HCT116 (cell line): ENCODE results near the gene BARD1. TPM values are rescaled to one million over a fixed set of nuclear protein-coding genes. Genes with fewer than 3 reads are reported as not detected.

ENCODE experiments used
- ATAC-seq: fragments of 200-7000 bp; cut with Tn5 transposase; 2 replicates; pipeline ENCODE4 v1.9.1; 2020; ENCODE audit warnings: mild to moderate bottlenecking, moderate library complexity
- BruUV-seq: library from RNA; stranded (reverse); fragments of 400-500 nt; replicated peaks from 2 replicates; lab custom pipeline; 2021; lab: Mats Ljungman, UMichigan
- CTCF ChIA-PET: fragments of 300-600 bp; sonication (Branson Sonifier 250); formaldehyde crosslinking; loops from one replicate; lab custom pipeline; 2021; ENCODE audit warnings: antibody characterized with exemption; lab: Charles Lee
- POLR2A ChIA-PET: fragments of 300-600, 350-600 bp; sonication (Branson Sonifier 250); formaldehyde crosslinking; loops from one replicate; lab custom pipeline; 2021; ENCODE audit warnings: antibody characterized with exemption; lab: Charles Lee
- RAD21 ChIA-PET, 2 experiments: fragments of 300-600 bp; sonication (Branson Sonifier 250); formaldehyde crosslinking; loops; one replicate each; lab custom pipeline; 2023; ENCODE audit warnings: low total read pairs in 2 of 2; ENCODE audit not compliant: uncharacterized antibody in 2 of 2, unreplicated experiment in 2 of 2, low non-redundant PET in 1 of 2; lab: Charles Lee
- DNase-seq: peaks from one replicate; pipeline ENCODE4 v3.0.0-alpha.2; 2010; ENCODE audit warnings: low read depth, low spot score
- H2AFZ ChIP-seq: fragments of 200-600 bp; shearing (Covaris generic), sonication (generic); 2 replicates; pipeline ENCODE4 v1.6.1; 2017; ENCODE audit warnings: low read depth, mixed run types, mixed read lengths, antibody characterized with exemption, low read length; ENCODE audit not compliant: poor library complexity, severe bottlenecking
- H3K27ac ChIP-seq: 2 replicates; pipeline ENCODE4 v1.5.1; 2012; ENCODE audit warnings: low read depth, low read length
- H3K27me3 ChIP-seq: fragments of 200-600 bp; sonication (generic); 2 replicates; pipeline ENCODE4 v1.6.1; 2016; ENCODE audit warnings: mixed run types, low read length, mixed read lengths; ENCODE audit not compliant: insufficient read depth
- H3K36me3 ChIP-seq, 2 experiments: fragments of 200-500 bp in 1 of 2; fragments of 200-600 bp in 1 of 2; sonication (Bioruptor generic) in 1 of 2; sonication (generic) in 1 of 2; 2 replicates each; pipeline versions ENCODE4 v1.5.1 to v1.6.1; 2014 to 2016; ENCODE audit warnings: low read length in 2 of 2, inconsistent platforms in 1 of 2, mixed read lengths in 1 of 2, mixed run types in 1 of 2; ENCODE audit not compliant: insufficient read depth in 2 of 2, control insufficient read depth in 1 of 2
- H3K4me1 ChIP-seq, 2 experiments: fragments of 200-600 bp in 1 of 2; sonication (generic) in 1 of 2; 2 replicates each; pipeline versions ENCODE4 v1.5.1 to v1.6.1; 2012 to 2017; ENCODE audit warnings: low read length in 2 of 2, inconsistent platforms in 1 of 2, mild to moderate bottlenecking in 1 of 2, mixed read lengths in 1 of 2, mixed run types in 1 of 2, moderate library complexity in 1 of 2; ENCODE audit not compliant: insufficient read depth in 2 of 2, control insufficient read depth in 1 of 2
- H3K4me2 ChIP-seq: fragments of 200-600 bp; sonication (generic); 2 replicates; pipeline ENCODE4 v1.6.1; 2017; ENCODE audit warnings: mixed run types, low read length, mixed read lengths
- H3K4me3 ChIP-seq, 2 experiments: fragments of 200-600 bp in 1 of 2; sonication (generic) in 1 of 2; replicated peaks in 1 of 2; 2 replicates each; pipeline ENCODE4 v1.5.1; 2011 to 2016; ENCODE audit warnings: low read length in 2 of 2, control low read depth in 1 of 2, low read depth in 1 of 2, mild to moderate bottlenecking in 1 of 2, mixed read lengths in 1 of 2, mixed run types in 1 of 2
- H3K79me2 ChIP-seq: fragments of 200-600 bp; sonication (generic); 2 replicates; pipeline ENCODE4 v1.6.1; 2017; ENCODE audit warnings: mild to moderate bottlenecking, mixed run types, low read length, moderate library complexity, mixed read lengths; ENCODE audit not compliant: insufficient read depth
- H3K9ac ChIP-seq: fragments of 200-600 bp; sonication (generic); 2 replicates; pipeline ENCODE4 v1.6.1; 2016; ENCODE audit warnings: low read length, mixed read lengths
- H3K9me2 ChIP-seq: fragments of 200-600 bp; sonication (generic), shearing (Covaris generic); 2 replicates; pipeline ENCODE4 v1.6.1; 2017; ENCODE audit warnings: mixed run types, mild to moderate bottlenecking, moderate library complexity; ENCODE audit not compliant: insufficient read depth
- H3K9me3 ChIP-seq, 2 experiments: fragments of 200-500 bp in 1 of 2; fragments of 200-600 bp in 1 of 2; sonication (Bioruptor generic) in 1 of 2; sonication (generic) in 1 of 2; 2 replicates each; pipeline ENCODE4 v1.6.1; 2014 to 2017; ENCODE audit warnings: low read length in 2 of 2, mixed read lengths in 2 of 2, inconsistent platforms in 1 of 2, low read depth in 1 of 2, mild to moderate bottlenecking in 1 of 2, mixed run types in 1 of 2, moderate library complexity in 1 of 2; ENCODE audit not compliant: control insufficient read depth in 1 of 2, insufficient read depth in 1 of 2
- H4K20me1 ChIP-seq: fragments of 200-600 bp; sonication (generic), shearing (Covaris generic); 2 replicates; pipeline ENCODE4 v1.6.1; 2017; ENCODE audit warnings: mixed run types, mild to moderate bottlenecking, moderate library complexity; ENCODE audit not compliant: insufficient read depth
- ATF3 ChIP-seq: IDR thresholded peaks from 2 replicates; pipeline ENCODE4 v1.6.1; 2012
- CTCF ChIP-seq, 3 experiments: fragments of 200-600 bp in 1 of 3; sonication (generic) in 1 of 3; IDR thresholded peaks in 2 of 3; conservative IDR thresholded peaks in 1 of 3; 2 replicates each; pipeline ENCODE4 v1.5.1; 2012 to 2017; ENCODE audit warnings: low read depth in 2 of 3, low read length in 2 of 3, antibody characterized with exemption in 1 of 3, borderline replicate concordance in 1 of 3, control low read depth in 1 of 3, mild to moderate bottlenecking in 1 of 3, mixed read lengths in 1 of 3, mixed run types in 1 of 3, moderate library complexity in 1 of 3; ENCODE audit not compliant: insufficient read depth in 1 of 3
- EGR1 ChIP-seq: IDR thresholded peaks from 2 replicates; pipeline ENCODE4 v1.6.1; 2012; ENCODE audit warnings: low read depth
- EZH2 ChIP-seq: fragments of 200-600 bp; sonication (generic); IDR thresholded peaks from 2 replicates; pipeline ENCODE4 v1.6.1; 2017; ENCODE audit warnings: antibody characterized with exemption, mixed run types
- JUND ChIP-seq: IDR thresholded peaks from 2 replicates; pipeline ENCODE4 v1.6.1; 2012
- POLR2AphosphoS5 ChIP-seq: IDR thresholded peaks from 2 replicates; pipeline ENCODE4 v1.6.1; 2011; ENCODE audit warnings: mild to moderate bottlenecking, low read depth, low read length, moderate library complexity
- RAD21 ChIP-seq: IDR thresholded peaks from 2 replicates; pipeline ENCODE4 v1.6.1; 2012; ENCODE audit warnings: low read depth, mild to moderate bottlenecking
- SIN3A ChIP-seq: IDR thresholded peaks from 2 replicates; pipeline ENCODE4 v1.6.1; 2012; ENCODE audit warnings: low read depth
- SP1 ChIP-seq: IDR thresholded peaks from 2 replicates; pipeline ENCODE4 v1.6.1; 2012; ENCODE audit warnings: low read depth
- SRF ChIP-seq: IDR thresholded peaks from 2 replicates; pipeline ENCODE4 v1.6.1; 2012; ENCODE audit warnings: low read depth
- TCF7L2 ChIP-seq: IDR thresholded peaks from 2 replicates; pipeline ENCODE4 v1.7.0; 2011; ENCODE audit warnings: borderline replicate concordance, inconsistent platforms; ENCODE audit not compliant: insufficient read depth, insufficient read length; ENCODE audit errors: extremely low read depth
- YY1 ChIP-seq: IDR thresholded peaks from 2 replicates; pipeline ENCODE4 v1.6.1; 2011; ENCODE audit warnings: low read length, low read depth, moderate library complexity, mild to moderate bottlenecking; ENCODE audit not compliant: insufficient replicate concordance; ENCODE audit errors: extremely low read depth
- ZNF274 ChIP-seq: fragments of 200-500 bp; sonication (Bioruptor generic); IDR thresholded peaks from 2 replicates; pipeline ENCODE4 v1.6.1; 2014; ENCODE audit warnings: mild to moderate bottlenecking, low read depth, low read length, inconsistent platforms
- intact Hi-C: fragments of 100-400 bp; cut with micrococcal nuclease; formaldehyde crosslinking; loops from 2 replicates; pipeline ENCODE4 v1.10.0; 2022
- total RNA-seq: library from RNA; stranded (reverse); gene quantifications from one replicate; pipeline ENCODE4 v1.2.1, GENCODE V29; 2021; ENCODE audit not compliant: unreplicated experiment

The BARD1 gene
- total RNA-seq, 1 experiment from 2014 or later, result 19.3 TPM

- no peak for ATAC-seq
- Histone ChIP-seq H4K20me1 (no peaks in the 10 kb centered on the region), H3K9me2 (no peaks in the 10 kb centered on the region), H3K4me3 (no peak overlapping the region), H3K27me3 (no peaks in the 10 kb centered on the region), H2AFZ (no peak overlapping the region), H3K4me2 (no peak overlapping the region), H3K9ac (no peak overlapping the region), H3K36me3 (peaks cover 0 to 22% of the 10 kb centered on the region in 2 experiments; a peak in 3 of 4 replicates), H3K4me1 (no peaks in the 10 kb centered on the region), H3K27ac (no peak overlapping the region), H3K79me2 (peaks cover 47% of the 10 kb centered on the region), H3K9me3 (no peaks in the 10 kb centered on the region)
- RAD21 ChIA-PET, result no interaction called here
- CTCF ChIA-PET, result no interaction called here
- intact Hi-C loops, result no loop called here
- BruUV-seq, result no TSS peak
- TF ChIP-seq YY1 (no peak), SIN3A (no peak), TCF7L2 (no peak), JUND (no peak), ATF3 (no peak), ZNF274 (no peak), RAD21 (no peak), EGR1 (no peak), CTCF (IDR thresholded peaks at IDR 0.05 in 2 of 3, conservative IDR thresholded peaks at IDR 0.05 in 1 of 3; ENCODE audit: borderline replicate concordance in 1 of 3, insufficient read depth in 1 of 3, low read depth in 2 of 3, low read length in 2 of 3) (no peak), EZH2 (no peak), SRF (no peak), SP1 (no peak), POLR2AphosphoS5 (no peak)
- no peak for DNase-seq
- POLR2A ChIA-PET, result no interaction called here
These were observed 26.8 kb downstream of the BARD1 start for GRCh38 chr2:214782671-214783070.
